ENCODE measurements around the gene TMEM45B.

GRCh38 chr11:129849447-129850130 is 33.9 kb downstream of the TMEM45B start:
- TF ChIP-seq CTCF (IDR thresholded peaks at IDR 0.05) (no peak), POLR2A (IDR thresholded peaks at IDR 0.05) (no peak)

Measured in esophagus squamous epithelium (tissue), 4 donors.